GM12878 (cell line): ENCODE results near the gene PPP2R1B. TPM values are rescaled to one million over a fixed set of nuclear protein-coding genes. Genes with fewer than 3 reads are reported as not detected.

Experiments used
- ATAC-seq: fragments of 200-7000 bp; cut with Tn5 transposase; 3 replicates; pipeline ENCODE4 v1.9.1; 2020; ENCODE audit warnings: mild to moderate bottlenecking, moderate library complexity
- BruUV-seq: library from RNA; stranded (reverse); fragments of 400-500 nt; replicated peaks from 2 replicates; lab custom pipeline; 2021; lab: Mats Ljungman, UMichigan
- CTCF ChIA-PET: fragments of 300-600 bp; sonication (Branson Sonifier 250); formaldehyde crosslinking; extraction: SDS; loops from one replicate; lab custom pipeline; 2021; ENCODE audit warnings: inconsistent platforms; lab: Yijun Ruan, JAX
- POLR2A ChIA-PET: fragments of 350-600 bp; formaldehyde crosslinking; extraction: SDS; loops from one replicate; lab custom pipeline; 2021; ENCODE audit warnings: inconsistent platforms; lab: Charles Lee
- RAD21 ChIA-PET: fragments of 300-600 bp; sonication (Branson Sonifier 250); formaldehyde crosslinking; loops from one replicate; lab custom pipeline; 2023; ENCODE audit warnings: antibody characterized with exemption; ENCODE audit not compliant: unreplicated experiment; lab: Charles Lee
- SMC1A ChIA-PET: fragments of 300-600 bp; sonication (Branson Sonifier 250); formaldehyde crosslinking; loops from one replicate; lab custom pipeline; 2023; ENCODE audit not compliant: unreplicated experiment, uncharacterized antibody; lab: Charles Lee
- DNase-seq: peaks from one replicate; pipeline ENCODE4 v3.0.0-alpha.2; 2011; ENCODE audit warnings: low read depth, low spot score
- FAIRE-seq: peaks from 3 replicates; lab custom pipeline; 2011; peaks lifted over from hg19 to GRCh38; lab: Jason Lieb, UNC
- H2AFZ ChIP-seq: 2 replicates; pipeline ENCODE4 v1.6.0; 2011; ENCODE audit warnings: low read depth, low read length, control low read depth; ENCODE audit not compliant: control insufficient read depth
- H3K27ac ChIP-seq: 2 replicates; pipeline ENCODE4 v1.5.1; 2011; ENCODE audit warnings: control low read depth; ENCODE audit not compliant: control insufficient read depth, insufficient read depth
- H3K27me3 ChIP-seq, 2 experiments: replicated peaks in 1 of 2; 2 replicates each; pipeline versions ENCODE4 v1.6.0 to v1.6.1; 2011; ENCODE audit warnings: low read length in 1 of 2; ENCODE audit not compliant: control insufficient read depth in 2 of 2, insufficient read depth in 2 of 2
- H3K36me3 ChIP-seq, 2 experiments: 2 replicates each; pipeline ENCODE4 v1.5.1; 2011; ENCODE audit warnings: low read length in 1 of 2; ENCODE audit not compliant: control insufficient read depth in 2 of 2, insufficient read depth in 2 of 2
- H3K4me1 ChIP-seq: 2 replicates; pipeline ENCODE4 v1.6.1; 2011; ENCODE audit warnings: mild to moderate bottlenecking, low read length, moderate library complexity, mixed read lengths; ENCODE audit not compliant: control insufficient read depth, insufficient read depth
- H3K4me2 ChIP-seq: 2 replicates; pipeline ENCODE4 v1.6.0; 2011; ENCODE audit warnings: control low read depth; ENCODE audit not compliant: control insufficient read depth, insufficient read depth
- H3K4me3 ChIP-seq: fragments of 200-600 bp; sonication (generic); 2 replicates; pipeline ENCODE4 v1.5.1; 2016
- H3K79me2 ChIP-seq: 2 replicates; pipeline ENCODE4 v1.6.0; 2011; ENCODE audit warnings: low read length; ENCODE audit not compliant: control insufficient read depth, insufficient read depth
- H3K9ac ChIP-seq: 2 replicates; pipeline ENCODE4 v1.8.0; 2011; ENCODE audit warnings: low read length, control low read depth, mixed read lengths; ENCODE audit not compliant: control insufficient read depth, insufficient read depth
- H3K9me3 ChIP-seq: replicated peaks from 3 replicates; pipeline ENCODE4 v1.5.1; 2011; ENCODE audit warnings: mild to moderate bottlenecking, low read length; ENCODE audit not compliant: control insufficient read depth, insufficient read depth
- H4K20me1 ChIP-seq: 2 replicates; pipeline ENCODE4 v1.6.0; 2011; ENCODE audit not compliant: control insufficient read depth, insufficient read depth
- CHD4 ChIP-seq: fragments of 200-600 bp; sonication (generic); IDR thresholded peaks from 2 replicates; pipeline ENCODE4 v1.6.1; 2016; ENCODE audit warnings: mild to moderate bottlenecking
- CREB1 ChIP-seq: IDR thresholded peaks from 2 replicates; pipeline ENCODE4 v1.6.1; 2012; ENCODE audit warnings: low read depth, mild to moderate bottlenecking, inconsistent platforms
- CREM ChIP-seq: IDR thresholded peaks from 2 replicates; pipeline ENCODE4 v1.6.1; 2014; ENCODE audit warnings: antibody characterized with exemption, low read depth
- E2F4 ChIP-seq: IDR thresholded peaks from 2 replicates; pipeline ENCODE4 v1.6.1; 2012; ENCODE audit warnings: low read depth, low read length, improper control_type of control experiment
- HCFC1 ChIP-seq: fragments of 150-350 bp; IDR thresholded peaks from 2 replicates; pipeline ENCODE4 v1.6.1; 2014; ENCODE audit warnings: low read length
- HDGF ChIP-seq: fragments of 450-650 bp; IDR thresholded peaks from 2 replicates; pipeline ENCODE4 v1.6.1; 2016; ENCODE audit warnings: antibody characterized with exemption
- JUND ChIP-seq: IDR thresholded peaks from 2 replicates; pipeline ENCODE4 v1.6.1; 2012; ENCODE audit warnings: low read depth, mild to moderate bottlenecking, low read length, improper control_type of control experiment, moderate library complexity
- KLF5 ChIP-seq: fragments of 450-650 bp; IDR thresholded peaks from 2 replicates; pipeline ENCODE4 v1.6.1; 2014; ENCODE audit warnings: mild to moderate bottlenecking; ENCODE audit not compliant: partially characterized antibody
- LARP7 ChIP-seq: fragments of 450-650 bp; IDR thresholded peaks from 2 replicates; pipeline ENCODE4 v1.6.1; 2017; ENCODE audit warnings: mild to moderate bottlenecking
- MYC ChIP-seq: IDR thresholded peaks from 2 replicates; pipeline ENCODE4 v1.6.1; 2011; ENCODE audit warnings: mild to moderate bottlenecking, low read length, moderate library complexity, inconsistent platforms; ENCODE audit not compliant: insufficient read depth, insufficient replicate concordance, insufficient read length, severe bottlenecking
- STAT3 ChIP-seq: IDR thresholded peaks from 2 replicates; pipeline ENCODE4 v1.6.1; 2011; ENCODE audit warnings: low read depth, low read length, improper control_type of control experiment
- ZZZ3 ChIP-seq: IDR thresholded peaks from 2 replicates; pipeline ENCODE4 v1.6.1; 2011; ENCODE audit warnings: low read depth; ENCODE audit not compliant: control insufficient read depth, insufficient read length
- WGBS: methylation state at CpG from one replicate; pipeline ENCODE4 v1.1.6; 2016; ENCODE audit warnings: low lambda C conversion rate; ENCODE audit not compliant: insufficient replicate concordance, insufficient coverage; ENCODE audit errors: missing lambda C conversion rate; 5-methylcytosine and 5-hydroxymethylcytosine counted together
- in situ Hi-C: fragments of 300-500 bp; cut with MboI; formaldehyde crosslinking; loops from 9 replicates; pipeline ENCODE4 v1.14.3; 2018; ENCODE audit warnings: mixed read lengths
- intact Hi-C: fragments of 100-400 bp; cut with micrococcal nuclease; formaldehyde crosslinking; loops from one replicate; pipeline ENCODE4 v1.14.2; 2022; ENCODE audit not compliant: unreplicated experiment
- polyA plus RNA-seq, 11 experiments: library from polyadenylated mRNA; depleted of rRNA in 4 of 11; unstranded in 6 of 11; stranded (reverse) in 5 of 11; fragments of >200 nt; fragmentation: Nextera tagmentation in 4 of 11; fragmentation: Illumina TruSeq in 1 of 11; extraction: Ambion mirVana in 4 of 11; extraction: Trizol in 1 of 11; gene quantifications; 1 replicate in 1 of 11; 2 replicates in 10 of 11; pipeline versions ENCODE4 v1.2.1 to v1.2.3, GENCODE V29; 2011 to 2016; ENCODE audit warnings: inconsistent platforms in 2 of 11, missing spikeins in 2 of 11, low read depth in 1 of 11
- total RNA-seq, 4 experiments: library from RNA; depleted of rRNA in 3 of 4; stranded (reverse); fragments of >200 nt in 3 of 4; fragmentation: Illumina TruSeq in 1 of 4; extraction: Trizol in 1 of 4; gene quantifications; 2 replicates each; pipeline versions ENCODE4 v1.2.1 to v1.2.3, GENCODE V29; 2013 to 2021
- TF ChIP-seq, protein P1 (sequence below): IDR thresholded peaks from 2 replicates; pipeline ENCODE4 v1.6.1; 2011; ENCODE audit warnings: borderline replicate concordance, low read depth, mild to moderate bottlenecking, moderate library complexity, mixed read lengths, low read length; ENCODE audit not compliant: insufficient read depth; ENCODE audit errors: extremely low read length
- TF ChIP-seq, protein P2 (sequence below): fragments of 450-650 bp; IDR thresholded peaks from 2 replicates; pipeline ENCODE4 v1.6.1; 2017; ENCODE audit warnings: mild to moderate bottlenecking, low read depth, inconsistent platforms; ENCODE audit not compliant: poor library complexity, severe bottlenecking

The PPP2R1B gene
- total and polyA plus RNA-seq, 10 of the 15 experiments (the other 5 are each of a cell fraction or from before 2014, with no cell fraction given) = 26.6 to 68.2 (median 35.7) TPM

DNA sequence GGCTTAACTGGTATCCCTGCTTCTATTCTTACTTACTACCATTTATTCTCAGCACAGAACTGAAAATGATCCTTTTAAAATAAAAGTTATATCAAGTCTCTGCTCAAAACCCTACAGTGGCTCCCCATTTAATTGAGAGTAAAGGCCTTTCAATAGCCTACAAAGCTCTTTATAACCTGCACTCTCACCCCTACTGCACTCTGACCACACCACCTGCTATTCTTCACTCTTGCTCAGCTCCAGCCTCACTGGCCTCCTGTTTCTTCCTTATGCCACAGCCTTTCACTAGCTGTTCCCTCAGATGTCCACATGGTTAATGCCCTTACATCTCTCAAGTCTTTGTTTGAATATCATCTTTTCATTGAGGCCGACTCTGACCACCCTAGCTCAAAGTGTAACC lies 40.9 kb upstream of the PPP2R1B start:
- in situ Hi-C loops = no loop called here
- TF ChIP-seq HDGF (no peak), MYC (no peak), STAT3 (no peak), E2F4 (no peak), JUND (no peak), CREM (no peak), CREB1 (no peak), CHD4 (no peak), ZZZ3 (no peak), HCFC1 (no peak), LARP7 (no peak), KLF5 (no peak)
- TF ChIP-seq, protein P1, sequence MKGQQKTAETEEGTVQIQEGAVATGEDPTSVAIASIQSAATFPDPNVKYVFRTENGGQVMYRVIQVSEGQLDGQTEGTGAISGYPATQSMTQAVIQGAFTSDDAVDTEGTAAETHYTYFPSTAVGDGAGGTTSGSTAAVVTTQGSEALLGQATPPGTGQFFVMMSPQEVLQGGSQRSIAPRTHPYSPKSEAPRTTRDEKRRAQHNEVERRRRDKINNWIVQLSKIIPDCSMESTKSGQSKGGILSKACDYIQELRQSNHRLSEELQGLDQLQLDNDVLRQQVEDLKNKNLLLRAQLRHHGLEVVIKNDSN = no peak
- TF ChIP-seq, protein P2, sequence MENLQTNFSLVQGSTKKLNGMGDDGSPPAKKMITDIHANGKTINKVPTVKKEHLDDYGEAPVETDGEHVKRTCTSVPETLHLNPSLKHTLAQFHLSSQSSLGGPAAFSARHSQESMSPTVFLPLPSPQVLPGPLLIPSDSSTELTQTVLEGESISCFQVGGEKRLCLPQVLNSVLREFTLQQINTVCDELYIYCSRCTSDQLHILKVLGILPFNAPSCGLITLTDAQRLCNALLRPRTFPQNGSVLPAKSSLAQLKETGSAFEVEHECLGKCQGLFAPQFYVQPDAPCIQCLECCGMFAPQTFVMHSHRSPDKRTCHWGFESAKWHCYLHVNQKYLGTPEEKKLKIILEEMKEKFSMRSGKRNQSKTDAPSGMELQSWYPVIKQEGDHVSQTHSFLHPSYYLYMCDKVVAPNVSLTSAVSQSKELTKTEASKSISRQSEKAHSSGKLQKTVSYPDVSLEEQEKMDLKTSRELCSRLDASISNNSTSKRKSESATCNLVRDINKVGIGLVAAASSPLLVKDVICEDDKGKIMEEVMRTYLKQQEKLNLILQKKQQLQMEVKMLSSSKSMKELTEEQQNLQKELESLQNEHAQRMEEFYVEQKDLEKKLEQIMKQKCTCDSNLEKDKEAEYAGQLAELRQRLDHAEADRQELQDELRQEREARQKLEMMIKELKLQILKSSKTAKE = no peak
- 94% methylated on average over 1 of the region's 1 CpG for WGBS
- Histone ChIP-seq H2AFZ (no peak overlapping the region), H3K9me3 (no peaks in the 10 kb centered on the region), H3K4me2 (no peak overlapping the region), H3K4me1 (no peaks in the 10 kb centered on the region), H3K36me3 (peaks cover 5 to 8% of the 10 kb centered on the region in 2 experiments; a peak in 3 of 4 replicates), H3K4me3 (no peak overlapping the region), H3K27me3 (no peaks in the 10 kb centered on the region), H4K20me1 (no peaks in the 10 kb centered on the region), H3K9ac (no peak overlapping the region), H3K79me2 (no peaks in the 10 kb centered on the region), H3K27ac (no peak overlapping the region)
- ChIA-PET SMC1A (interaction anchor here (1.2 to 2.9 kb wide), 4 partner anchors 11 to 203 kb away, joined by 3 to 13 read pairs (median 4); no protein-coding TSS in a partner anchor), CTCF (interaction anchor here (1.2 to 1.3 kb wide), 2 partner anchors 30 to 35 kb away, joined by 3 read pairs; no protein-coding TSS in a partner anchor), POLR2A (no interaction called here), RAD21 (no interaction called here)
- no peak for DNase-seq
- FAIRE-seq = no peak
- BruUV-seq = no TSS peak
- intact Hi-C loops = no loop called here
- ATAC-seq = no peak
